Measurements from ENCODE around the gene KRTAP3-1. TPM values are rescaled to one million over a fixed set of nuclear protein-coding genes. Genes with fewer than 3 reads are reported as not detected.

Gene KRTAP3-1
- total RNA-seq, 3 donors from 2014 or later (not counting 1 experiment from before 2014, with no cell fraction given), result not detected

- no peak overlapping the region for H3K4me3 ChIP-seq (ENCODE audit: low read length)
- no peaks in the 10 kb centered on the region for H3K4me1 ChIP-seq (ENCODE audit: control insufficient read depth, insufficient read depth, low read length)
- H3K9me3 ChIP-seq (ENCODE audit: control insufficient read depth, insufficient read depth, low read length), result no peaks in the 10 kb centered on the region
- intact Hi-C loops (cut with micrococcal nuclease), result no loop called here
- H3K27ac ChIP-seq (ENCODE audit: low read length), result no peak overlapping the region
- 91% methylated on average over 13 of the region's 13 CpGs for WGBS (ENCODE audit: insufficient coverage)
- no peaks in the 10 kb centered on the region for H3K9me3 Mint-ChIP-seq
- H3K27me3 Mint-ChIP-seq (ENCODE audit: low read depth in 2 of 2), result peaks cover 11 to 26% of the 10 kb centered on the region in 2 donors
- H3K27me3 ChIP-seq (ENCODE audit: control insufficient read depth, insufficient read depth, low read length), result no peaks in the 10 kb centered on the region
- H3K4me1 Mint-ChIP-seq, result no peaks in the 10 kb centered on the region
- H3K27ac Mint-ChIP-seq, result no peak overlapping the region
- ATAC-seq (no peak), DNase-seq (no peak)
- TF ChIP-seq CTCF (IDR thresholded peaks at IDR 0.05), result no peak
- H3K4me3 Mint-ChIP-seq, result no peak overlapping the region
- no peaks in the 10 kb centered on the region for H3K36me3 Mint-ChIP-seq
- H3K36me3 ChIP-seq (ENCODE audit: control insufficient read depth, insufficient read depth, low read length), result no peaks in the 10 kb centered on the region
Observed at GRCh38 chr17:40978575-40979151, 30.3 kb downstream of the KRTAP3-1 start.

- Mint-ChIP-seq H3K27me3 (ENCODE audit: low read depth in 2 of 2) (peaks cover 17 to 31% of the 10 kb centered on the region in 2 donors), H3K27ac (no peak overlapping the region), H3K4me1 (no peaks in the 10 kb centered on the region), H3K9me3 (no peaks in the 10 kb centered on the region), H3K4me3 (no peak overlapping the region), H3K36me3 (no peaks in the 10 kb centered on the region)
- intact Hi-C loops (cut with micrococcal nuclease), result no loop called here
- ATAC-seq (no peak), DNase-seq (no peak)
- no peaks in the 10 kb centered on the region for H3K27me3 ChIP-seq (ENCODE audit: control insufficient read depth, insufficient read depth, low read length)
- H3K4me1 ChIP-seq (ENCODE audit: control insufficient read depth, insufficient read depth, low read length), result no peaks in the 10 kb centered on the region
- no peak for TF ChIP-seq CTCF (IDR thresholded peaks at IDR 0.05)
- no peak overlapping the region for H3K4me3 ChIP-seq (ENCODE audit: low read length)
- no peak overlapping the region for H3K27ac ChIP-seq (ENCODE audit: low read length)
- no peaks in the 10 kb centered on the region for H3K9me3 ChIP-seq (ENCODE audit: control insufficient read depth, insufficient read depth, low read length)
- H3K36me3 ChIP-seq (ENCODE audit: control insufficient read depth, insufficient read depth, low read length), result no peaks in the 10 kb centered on the region
Observed at GRCh38 chr17:40975516-40975915, 33.4 kb downstream of the KRTAP3-1 start.

GRCh38 chr17:40974366-40974765 is 34.6 kb downstream of the KRTAP3-1 start:
- intact Hi-C loops (cut with micrococcal nuclease), result no loop called here
- Mint-ChIP-seq H3K9me3 (no peaks in the 10 kb centered on the region), H3K27ac (no peak overlapping the region), H3K4me3 (no peak overlapping the region), H3K4me1 (no peaks in the 10 kb centered on the region), H3K36me3 (no peaks in the 10 kb centered on the region), H3K27me3 (ENCODE audit: low read depth in 2 of 2) (peaks cover 14 to 31% of the 10 kb centered on the region in 2 donors)
- Histone ChIP-seq H3K36me3 (ENCODE audit: control insufficient read depth, insufficient read depth, low read length) (no peaks in the 10 kb centered on the region), H3K27me3 (ENCODE audit: control insufficient read depth, insufficient read depth, low read length) (no peaks in the 10 kb centered on the region), H3K27ac (ENCODE audit: low read length) (no peak overlapping the region), H3K9me3 (ENCODE audit: control insufficient read depth, insufficient read depth, low read length) (no peaks in the 10 kb centered on the region), H3K4me3 (ENCODE audit: low read length) (no peak overlapping the region), H3K4me1 (ENCODE audit: control insufficient read depth, insufficient read depth, low read length) (no peaks in the 10 kb centered on the region)
- DNase-seq (no peak), ATAC-seq (no peak)
- WGBS (ENCODE audit: insufficient coverage), result 85% methylated on average over 3 of the region's 3 CpGs
- TF ChIP-seq CTCF (IDR thresholded peaks at IDR 0.05), result no peak

GRCh38 chr17:40967582-40967981 is 41.3 kb downstream of the KRTAP3-1 start:
- Histone ChIP-seq H3K36me3 (ENCODE audit: control insufficient read depth, insufficient read depth, low read length) (no peaks in the 10 kb centered on the region), H3K9me3 (ENCODE audit: control insufficient read depth, insufficient read depth, low read length) (no peaks in the 10 kb centered on the region), H3K4me3 (ENCODE audit: low read length) (no peak overlapping the region), H3K27me3 (ENCODE audit: control insufficient read depth, insufficient read depth, low read length) (no peaks in the 10 kb centered on the region), H3K27ac (ENCODE audit: low read length) (no peak overlapping the region), H3K4me1 (ENCODE audit: control insufficient read depth, insufficient read depth, low read length) (no peaks in the 10 kb centered on the region)
- H3K4me3 Mint-ChIP-seq, result no peak overlapping the region
- no peak for TF ChIP-seq CTCF (IDR thresholded peaks at IDR 0.05)
- H3K27ac Mint-ChIP-seq, result no peak overlapping the region
- H3K9me3 Mint-ChIP-seq, result no peaks in the 10 kb centered on the region
- no peaks in the 10 kb centered on the region for H3K4me1 Mint-ChIP-seq
- H3K36me3 Mint-ChIP-seq, result no peaks in the 10 kb centered on the region
- intact Hi-C loops (cut with micrococcal nuclease), result no loop called here
- WGBS (ENCODE audit: insufficient coverage), result 60% methylated on average over 1 of the region's 1 CpG
- ATAC-seq (no peak), DNase-seq (no peak)
- peaks cover 9 to 26% of the 10 kb centered on the region in 2 donors for H3K27me3 Mint-ChIP-seq (ENCODE audit: low read depth in 2 of 2)

All from natural killer cell (primary cell).